OCI-LY7 (cell line): ENCODE measurements around the gene SGF29.
"Not testable (repeated sequence)": the region's sequence is repeated elsewhere in the genome, so short reads cannot be mapped to it uniquely, and the experiment has no call there.

Source experiments
- EZH2phosphoT487 ChIP-seq: fragments of 200-600 bp; sonication (generic); IDR thresholded peaks from 2 replicates; pipeline ENCODE4 v1.6.1; 2018; ENCODE audit warnings: low read depth, borderline replicate concordance, mild to moderate bottlenecking, mixed run types, antibody characterized with exemption, low read length, moderate library complexity, mixed read lengths
- TF ChIP-seq, protein P1 (sequence below): fragments of 200-600 bp; sonication (generic); conservative IDR thresholded peaks from 2 replicates; pipeline ENCODE4 v1.5.1; 2014; ENCODE audit warnings: mild to moderate bottlenecking, antibody characterized with exemption, low read length, moderate library complexity, mixed read lengths

DNA sequence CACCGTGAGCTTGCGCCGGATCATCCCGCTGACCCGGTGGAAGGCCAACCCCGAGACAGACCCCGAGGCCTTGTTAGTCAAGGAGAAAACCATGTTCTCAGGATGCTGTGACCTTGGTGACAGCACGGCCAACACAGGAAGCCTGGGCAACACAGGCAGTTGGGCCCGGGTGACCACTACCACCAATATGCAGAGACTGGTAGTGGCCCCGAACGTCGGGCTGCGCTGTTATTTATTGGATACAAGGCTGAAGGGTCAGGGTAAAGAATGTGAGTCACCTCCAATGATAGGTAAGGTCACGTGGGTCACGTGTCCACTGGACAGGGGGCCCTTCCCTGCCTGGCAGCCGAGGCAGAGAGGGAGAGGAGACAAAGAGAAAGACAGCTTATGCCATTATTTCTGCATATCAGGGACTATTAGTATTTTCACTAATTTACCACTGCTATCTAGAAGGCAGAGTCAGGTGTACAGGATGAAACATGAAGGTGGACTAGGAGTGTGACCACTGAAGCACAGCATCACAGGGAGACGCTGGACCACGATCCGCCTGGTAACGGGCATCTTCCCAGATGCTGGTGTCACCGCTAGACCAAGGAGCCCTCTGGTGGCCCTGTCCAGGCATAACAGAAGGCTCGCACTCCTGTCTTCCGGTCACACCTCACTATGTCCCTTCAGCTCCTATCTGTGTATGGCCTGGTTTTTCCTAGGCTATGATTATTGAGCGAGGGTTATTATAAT is 61.9 kb downstream of the SGF29 start:
- TF ChIP-seq, protein P1, sequence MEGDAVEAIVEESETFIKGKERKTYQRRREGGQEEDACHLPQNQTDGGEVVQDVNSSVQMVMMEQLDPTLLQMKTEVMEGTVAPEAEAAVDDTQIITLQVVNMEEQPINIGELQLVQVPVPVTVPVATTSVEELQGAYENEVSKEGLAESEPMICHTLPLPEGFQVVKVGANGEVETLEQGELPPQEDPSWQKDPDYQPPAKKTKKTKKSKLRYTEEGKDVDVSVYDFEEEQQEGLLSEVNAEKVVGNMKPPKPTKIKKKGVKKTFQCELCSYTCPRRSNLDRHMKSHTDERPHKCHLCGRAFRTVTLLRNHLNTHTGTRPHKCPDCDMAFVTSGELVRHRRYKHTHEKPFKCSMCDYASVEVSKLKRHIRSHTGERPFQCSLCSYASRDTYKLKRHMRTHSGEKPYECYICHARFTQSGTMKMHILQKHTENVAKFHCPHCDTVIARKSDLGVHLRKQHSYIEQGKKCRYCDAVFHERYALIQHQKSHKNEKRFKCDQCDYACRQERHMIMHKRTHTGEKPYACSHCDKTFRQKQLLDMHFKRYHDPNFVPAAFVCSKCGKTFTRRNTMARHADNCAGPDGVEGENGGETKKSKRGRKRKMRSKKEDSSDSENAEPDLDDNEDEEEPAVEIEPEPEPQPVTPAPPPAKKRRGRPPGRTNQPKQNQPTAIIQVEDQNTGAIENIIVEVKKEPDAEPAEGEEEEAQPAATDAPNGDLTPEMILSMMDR, result peak; percentile 64
- not testable (repeated sequence) for TF ChIP-seq EZH2phosphoT487
